DND-41 (cell line): ENCODE results near the gene PAX6.

Experiments
- ATAC-seq: fragments of 200-7000 bp; cut with Tn5 transposase; 3 replicates; pipeline ENCODE4 v1.9.1; 2021; ENCODE audit warnings: low read depth; ENCODE audit not compliant: insufficient read depth
- DNase-seq: peaks from one replicate; pipeline ENCODE4 v3.0.0-alpha.2; 2020
- H2AFZ ChIP-seq: 2 replicates; pipeline ENCODE4 v1.6.0; 2012; ENCODE audit warnings: low read depth, low read length
- H3K27ac ChIP-seq: 2 replicates; pipeline ENCODE4 v1.5.1; 2012; ENCODE audit warnings: low read length, inconsistent platforms
- H3K27me3 ChIP-seq: fragments of 200-600 bp; sonication (generic); 2 replicates; pipeline ENCODE4 v1.6.0; 2012; ENCODE audit warnings: low read length, mild to moderate bottlenecking, inconsistent platforms; ENCODE audit not compliant: insufficient read depth, poor library complexity
- H3K36me3 ChIP-seq: 2 replicates; pipeline ENCODE4 v1.5.1; 2012; ENCODE audit warnings: low read length, inconsistent platforms; ENCODE audit not compliant: insufficient read depth
- H3K4me1 ChIP-seq: 2 replicates; pipeline ENCODE4 v1.5.1; 2012; ENCODE audit warnings: mild to moderate bottlenecking, low read length; ENCODE audit not compliant: insufficient read depth
- H3K4me2 ChIP-seq: 2 replicates; pipeline ENCODE4 v1.6.0; 2012; ENCODE audit warnings: mild to moderate bottlenecking, moderate library complexity, low read length, inconsistent platforms; ENCODE audit not compliant: insufficient read depth
- H3K4me3 ChIP-seq, 2 experiments: fragments of 200-600 bp in 1 of 2; shearing (Covaris generic) in 1 of 2; 2 replicates each; pipeline ENCODE4 v1.5.1; 2012 to 2016; ENCODE audit warnings: inconsistent platforms in 2 of 2, low read length in 2 of 2, mild to moderate bottlenecking in 2 of 2, low read depth in 1 of 2, moderate library complexity in 1 of 2
- H3K79me2 ChIP-seq: 2 replicates; pipeline ENCODE4 v1.6.0; 2012; ENCODE audit warnings: low read length, inconsistent platforms; ENCODE audit not compliant: insufficient read depth
- H3K9ac ChIP-seq: 2 replicates; pipeline ENCODE4 v1.6.0; 2012; ENCODE audit warnings: low read depth, mild to moderate bottlenecking, inconsistent platforms, low read length, moderate library complexity
- H3K9me3 ChIP-seq: 2 replicates; pipeline ENCODE4 v1.5.1; 2012; ENCODE audit warnings: low read length, moderate library complexity, mild to moderate bottlenecking, inconsistent platforms; ENCODE audit not compliant: insufficient read depth, severe bottlenecking
- H4K20me1 ChIP-seq: 2 replicates; pipeline ENCODE4 v1.6.0; 2012; ENCODE audit warnings: low read length; ENCODE audit not compliant: insufficient read depth
- EZH2 ChIP-seq: IDR thresholded peaks from 3 replicates; pipeline ENCODE4 v1.6.1; 2012; ENCODE audit warnings: borderline replicate concordance, low read depth, mild to moderate bottlenecking, moderate library complexity, low read length, inconsistent platforms; ENCODE audit not compliant: severe bottlenecking
- TF ChIP-seq, protein P1 (sequence below): IDR thresholded peaks from 2 replicates; pipeline ENCODE4 v1.5.1; 2012; ENCODE audit warnings: borderline replicate concordance, low read length, moderate library complexity, mild to moderate bottlenecking; ENCODE audit not compliant: poor library complexity, severe bottlenecking; ENCODE audit errors: extremely low read depth

Gene PAX6

DNA sequence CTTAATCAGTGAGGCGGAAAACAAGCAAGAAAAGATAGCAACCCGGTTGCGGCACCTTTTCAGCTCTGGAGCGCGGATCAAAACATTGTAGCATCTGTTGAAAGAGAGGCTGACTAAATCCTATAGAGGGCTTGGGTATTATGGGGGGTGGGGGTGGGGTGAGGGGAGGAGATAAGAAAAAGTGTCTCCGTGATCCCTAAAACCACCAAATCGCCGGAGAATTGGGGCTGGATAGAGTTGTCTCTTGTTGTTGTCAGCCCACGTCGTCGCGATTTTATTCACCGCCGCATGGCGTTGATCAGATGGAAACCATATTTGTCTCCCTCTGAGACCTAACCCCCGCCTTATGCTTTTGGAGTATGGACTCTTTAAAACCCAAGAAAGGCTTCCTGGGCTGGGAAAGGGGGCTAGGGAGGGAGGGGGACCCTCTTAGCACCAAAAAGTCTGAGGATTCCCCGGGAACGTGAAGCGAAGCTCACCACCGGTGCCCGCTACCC, 13.0 kb downstream of the PAX6 start:
- Histone ChIP-seq H3K9me3 (no peaks in the 10 kb centered on the region), H3K4me2 (no peak overlapping the region), H3K27ac (no peak overlapping the region), H3K27me3 (peaks cover 12% of the 10 kb centered on the region), H3K79me2 (no peaks in the 10 kb centered on the region), H4K20me1 (no peaks in the 10 kb centered on the region), H3K9ac (no peak overlapping the region), H3K36me3 (no peaks in the 10 kb centered on the region), H2AFZ (no peak overlapping the region), H3K4me1 (no peaks in the 10 kb centered on the region), H3K4me3 (no peak overlapping the region)
- ATAC-seq = no peak
- DNase-seq = no peak
- TF ChIP-seq, protein P1, sequence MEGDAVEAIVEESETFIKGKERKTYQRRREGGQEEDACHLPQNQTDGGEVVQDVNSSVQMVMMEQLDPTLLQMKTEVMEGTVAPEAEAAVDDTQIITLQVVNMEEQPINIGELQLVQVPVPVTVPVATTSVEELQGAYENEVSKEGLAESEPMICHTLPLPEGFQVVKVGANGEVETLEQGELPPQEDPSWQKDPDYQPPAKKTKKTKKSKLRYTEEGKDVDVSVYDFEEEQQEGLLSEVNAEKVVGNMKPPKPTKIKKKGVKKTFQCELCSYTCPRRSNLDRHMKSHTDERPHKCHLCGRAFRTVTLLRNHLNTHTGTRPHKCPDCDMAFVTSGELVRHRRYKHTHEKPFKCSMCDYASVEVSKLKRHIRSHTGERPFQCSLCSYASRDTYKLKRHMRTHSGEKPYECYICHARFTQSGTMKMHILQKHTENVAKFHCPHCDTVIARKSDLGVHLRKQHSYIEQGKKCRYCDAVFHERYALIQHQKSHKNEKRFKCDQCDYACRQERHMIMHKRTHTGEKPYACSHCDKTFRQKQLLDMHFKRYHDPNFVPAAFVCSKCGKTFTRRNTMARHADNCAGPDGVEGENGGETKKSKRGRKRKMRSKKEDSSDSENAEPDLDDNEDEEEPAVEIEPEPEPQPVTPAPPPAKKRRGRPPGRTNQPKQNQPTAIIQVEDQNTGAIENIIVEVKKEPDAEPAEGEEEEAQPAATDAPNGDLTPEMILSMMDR = no peak
- no peak for TF ChIP-seq EZH2

DNA sequence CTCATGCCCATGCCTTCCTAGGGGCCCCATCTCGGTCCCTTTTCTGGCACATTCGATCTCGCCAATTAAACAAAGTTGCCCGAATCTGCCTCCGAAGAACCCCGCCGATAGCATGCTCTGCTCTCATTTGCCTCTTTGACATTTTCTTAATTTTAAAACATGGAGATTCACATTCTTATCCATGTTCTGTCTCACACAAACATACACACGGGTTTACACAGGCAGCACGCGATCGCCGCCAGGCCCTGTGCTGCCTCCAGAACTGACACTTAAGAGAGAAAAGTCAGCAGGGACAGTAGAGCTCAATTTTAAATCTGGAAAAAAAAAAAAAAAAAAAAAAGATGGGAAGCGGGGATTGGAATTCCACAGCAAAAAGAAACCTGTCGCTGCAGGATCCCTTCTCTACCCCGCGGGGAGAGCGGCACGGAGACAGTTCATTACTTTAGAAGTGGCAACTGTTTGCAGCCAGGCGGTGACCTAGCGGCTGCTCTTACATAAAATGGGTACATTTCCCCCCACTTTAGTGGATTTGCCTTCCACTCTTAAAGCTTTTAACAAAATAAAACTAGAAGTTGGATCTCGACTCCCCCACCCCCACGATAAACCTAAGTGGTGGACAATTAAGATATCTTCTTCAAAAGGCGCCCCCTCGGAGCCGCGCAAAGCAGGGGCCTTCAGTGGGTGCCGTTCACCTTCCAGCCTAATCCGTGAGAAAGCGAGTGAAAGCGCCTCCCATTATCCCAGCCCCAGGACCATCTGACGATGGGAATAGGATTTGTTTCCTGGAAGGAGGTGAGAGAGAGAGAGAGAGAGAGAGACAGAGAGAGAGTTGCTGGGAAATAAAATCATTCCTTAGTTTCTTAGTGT, 13.7 kb downstream of the PAX6 start:
- Histone ChIP-seq H3K27ac (no peak overlapping the region), H3K27me3 (peaks cover 7% of the 10 kb centered on the region), H3K36me3 (no peaks in the 10 kb centered on the region), H3K9me3 (no peaks in the 10 kb centered on the region), H2AFZ (no peak overlapping the region), H3K4me1 (no peaks in the 10 kb centered on the region), H3K79me2 (no peaks in the 10 kb centered on the region), H3K4me2 (no peak overlapping the region), H4K20me1 (no peaks in the 10 kb centered on the region), H3K4me3 (no peak overlapping the region), H3K9ac (no peak overlapping the region)
- DNase-seq (no peak), ATAC-seq (no peak)
- TF ChIP-seq, protein P1 = no peak
- no peak for TF ChIP-seq EZH2

DNA sequence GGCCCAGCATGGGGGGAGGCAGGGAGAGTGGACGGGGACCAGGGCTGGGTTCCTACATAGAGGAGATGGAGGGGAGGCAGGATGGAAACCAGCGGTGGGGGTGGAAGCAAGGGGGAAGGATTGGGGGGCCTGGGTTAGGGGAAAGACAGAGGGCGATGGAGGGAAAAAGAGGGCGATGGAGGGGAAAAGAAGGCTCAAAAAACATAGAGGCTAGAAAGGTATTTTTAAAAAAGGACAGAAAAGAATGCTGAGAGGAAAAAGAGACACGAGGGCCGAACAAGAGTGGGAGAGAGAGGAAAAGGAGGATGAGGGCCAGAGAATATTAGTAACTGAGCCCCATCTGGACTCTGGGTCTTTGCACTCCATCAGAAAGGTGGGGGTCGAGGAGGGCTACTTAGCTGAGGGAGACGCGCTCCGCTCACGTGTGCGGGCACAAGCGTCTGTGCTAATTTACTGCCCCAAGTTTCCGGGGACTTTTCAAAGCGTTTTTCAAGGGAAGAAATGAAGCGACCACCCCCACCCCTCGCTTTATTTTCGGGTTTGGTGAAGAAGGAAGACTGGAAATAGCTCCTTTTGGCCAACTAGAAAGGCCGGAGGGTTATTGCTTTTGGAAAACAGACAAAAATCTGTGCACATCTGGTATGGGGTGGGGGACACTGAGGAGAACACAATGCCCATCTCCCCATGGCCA, 14.5 kb downstream of the PAX6 start:
- no peak overlapping the region for H3K27ac ChIP-seq
- no peak overlapping the region for H3K4me2 ChIP-seq
- no peaks in the 10 kb centered on the region for H3K36me3 ChIP-seq
- H3K4me3 ChIP-seq = no peak overlapping the region
- peaks cover 7% of the 10 kb centered on the region for H3K27me3 ChIP-seq
- TF ChIP-seq, protein P1 = no peak
- no peak for TF ChIP-seq EZH2
- H3K79me2 ChIP-seq = no peaks in the 10 kb centered on the region
- no peaks in the 10 kb centered on the region for H3K9me3 ChIP-seq
- no peak for DNase-seq
- no peaks in the 10 kb centered on the region for H3K4me1 ChIP-seq
- no peak overlapping the region for H2AFZ ChIP-seq
- H4K20me1 ChIP-seq = no peaks in the 10 kb centered on the region
- no peak for ATAC-seq
- no peak overlapping the region for H3K9ac ChIP-seq
